ENCODE results near the gene PDE4D.
A peak's percentile ranks its signal among the peaks of the same experiment; 100 is the strongest.

The PDE4D gene

GRCh38 chr5:59099995-59100345, 793.6 kb downstream of the PDE4D start:
- Histone ChIP-seq H3K36me3 (no peaks in the 10 kb centered on the region), H3K4me1 (peaks cover 0 to 15% (median 0%) of the 10 kb centered on the region in 10 experiments; a peak in 5 of 20 replicates), H3K27ac (no peak overlapping the region), H3K4me3 (no peak overlapping the region), H3K27me3 (no peaks in the 10 kb centered on the region), H3K4me2 (no peak overlapping the region), H3K9ac (no peak overlapping the region), H3K9me3 (replicated peaks in 1 of 11) (no peaks in the 10 kb centered on the region), H4K20me1 (no peaks in the 10 kb centered on the region)
- TF ChIP-seq Cebpa-rat (IDR thresholded peaks at IDR 0.05), result no peak

GRCh38 chr5:59099270-59099994, 794.1 kb downstream of the PDE4D start:
- Histone ChIP-seq H3K36me3 (no peaks in the 10 kb centered on the region), H3K9ac (no peak overlapping the region), H3K27me3 (no peaks in the 10 kb centered on the region), H4K20me1 (no peaks in the 10 kb centered on the region), H3K4me3 (no peak overlapping the region), H3K27ac (no peak overlapping the region), H3K9me3 (replicated peaks in 1 of 11) (no peaks in the 10 kb centered on the region), H3K4me1 (peaks cover 0 to 15% (median 0%) of the 10 kb centered on the region in 10 experiments; a peak in 5 of 20 replicates), H3K4me2 (no peak overlapping the region)
- TF ChIP-seq Cebpa-rat (IDR thresholded peaks at IDR 0.05), result no peak

GRCh38 chr5:59098743-59099142, 794.8 kb downstream of the PDE4D start:
- H4K20me1 ChIP-seq, result no peaks in the 10 kb centered on the region
- no peak overlapping the region for H3K27ac ChIP-seq
- peaks cover 0 to 14% (median 0%) of the 10 kb centered on the region in 10 experiments; a peak in 5 of 20 replicates for H3K4me1 ChIP-seq
- no peaks in the 10 kb centered on the region for H3K27me3 ChIP-seq
- H3K36me3 ChIP-seq, result no peaks in the 10 kb centered on the region
- no peak overlapping the region for H3K9ac ChIP-seq
- TF ChIP-seq Cebpa-rat (IDR thresholded peaks at IDR 0.05), result no peak
- H3K9me3 ChIP-seq (replicated peaks in 1 of 11), result no peaks in the 10 kb centered on the region
- no peak overlapping the region for H3K4me2 ChIP-seq
- no peak overlapping the region for H3K4me3 ChIP-seq

GRCh38 chr5:59097712-59098111, 795.8 kb downstream of the PDE4D start:
- no peak for TF ChIP-seq Cebpa-rat (IDR thresholded peaks at IDR 0.05)
- H3K36me3 ChIP-seq, result no peaks in the 10 kb centered on the region
- H3K27ac ChIP-seq, result no peak overlapping the region
- no peaks in the 10 kb centered on the region for H3K27me3 ChIP-seq
- H3K4me2 ChIP-seq, result no peak overlapping the region
- H3K4me3 ChIP-seq, result no peak overlapping the region
- peaks cover 0 to 4% (median 0%) of the 10 kb centered on the region in 10 experiments; a peak in 3 of 20 replicates for H3K4me1 ChIP-seq
- H3K9me3 ChIP-seq (replicated peaks in 1 of 11), result no peaks in the 10 kb centered on the region
- no peaks in the 10 kb centered on the region for H4K20me1 ChIP-seq
- no peak overlapping the region for H3K9ac ChIP-seq

- Histone ChIP-seq H3K9ac (no peak overlapping the region), H3K4me1 (0 out of 20 replicates have a peak, but pooled peaks cover 0 to 4% (median 0%) of the 10 kb centered on the region in 10 experiments), H3K4me3 (no peak overlapping the region), H3K36me3 (no peaks in the 10 kb centered on the region), H3K4me2 (no peak overlapping the region), H3K9me3 (replicated peaks in 1 of 11) (no peaks in the 10 kb centered on the region), H4K20me1 (no peaks in the 10 kb centered on the region), H3K27me3 (no peaks in the 10 kb centered on the region), H3K27ac (no peak overlapping the region)
- no peak for TF ChIP-seq Cebpa-rat (IDR thresholded peaks at IDR 0.05)
Observed at GRCh38 chr5:59097116-59097515, 796.4 kb downstream of the PDE4D start.

DNA sequence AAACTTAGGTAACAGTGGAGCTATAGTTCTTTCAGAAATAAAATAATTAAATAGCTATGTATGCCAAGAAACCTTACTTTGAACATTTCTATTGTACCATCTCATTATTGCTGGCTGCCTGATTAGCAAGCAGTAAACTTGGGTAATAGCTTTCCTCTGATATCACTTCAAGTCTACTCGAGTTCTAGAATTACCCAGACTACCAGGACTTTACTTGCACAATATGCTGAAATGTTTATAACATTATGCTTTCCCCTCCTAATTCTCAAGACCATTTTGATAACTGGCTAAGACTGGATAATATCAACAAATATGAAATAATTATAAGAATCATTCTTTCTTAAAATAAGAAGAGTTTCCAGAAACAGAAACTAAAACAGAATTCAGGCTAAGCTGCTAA, 798.0 kb downstream of the PDE4D start:
- no peak for TF ChIP-seq Cebpa-rat (IDR thresholded peaks at IDR 0.05)
- H3K27ac ChIP-seq, result no peak overlapping the region
- H3K36me3 ChIP-seq, result no peaks in the 10 kb centered on the region
- no peaks in the 10 kb centered on the region for H4K20me1 ChIP-seq
- no peaks in the 10 kb centered on the region for H3K9me3 ChIP-seq (replicated peaks in 1 of 11)
- H3K4me2 ChIP-seq, result no peak overlapping the region
- no peaks in the 10 kb centered on the region for H3K27me3 ChIP-seq
- H3K9ac ChIP-seq, result no peak overlapping the region
- H3K4me1 ChIP-seq, result 0 out of 20 replicates have a peak, but pooled peaks cover 0 to 4% (median 0%) of the 10 kb centered on the region in 10 experiments
- no peak overlapping the region for H3K4me3 ChIP-seq

DNA sequence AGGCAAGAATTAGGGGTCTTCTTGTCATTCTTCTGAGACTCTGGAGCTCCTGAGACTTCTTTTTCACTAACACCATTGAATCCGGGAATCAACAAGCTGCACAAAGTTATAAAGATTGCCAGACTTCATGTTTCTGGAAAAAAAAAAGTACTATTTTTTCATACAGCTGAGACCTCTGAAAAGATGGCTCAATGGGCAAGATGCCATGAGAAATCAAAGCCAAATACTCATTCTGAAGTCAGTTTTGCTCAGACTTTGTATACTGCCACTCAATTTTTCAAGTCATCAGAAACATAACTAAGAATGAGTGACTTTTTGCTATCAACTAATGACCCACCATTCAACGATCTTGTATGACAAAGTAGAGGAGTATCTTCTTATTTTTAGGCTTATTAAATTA, 798.7 kb downstream of the PDE4D start:
- H4K20me1 ChIP-seq, result no peaks in the 10 kb centered on the region
- H3K4me3 ChIP-seq, result no peak overlapping the region
- H3K4me2 ChIP-seq, result no peak overlapping the region
- H3K36me3 ChIP-seq, result no peaks in the 10 kb centered on the region
- H3K27me3 ChIP-seq, result no peaks in the 10 kb centered on the region
- H3K9me3 ChIP-seq (replicated peaks in 1 of 11), result no peaks in the 10 kb centered on the region
- H3K27ac ChIP-seq, result no peak overlapping the region
- no peak overlapping the region for H3K9ac ChIP-seq
- 0 out of 20 replicates have a peak, but pooled peaks cover 0 to 3% (median 0%) of the 10 kb centered on the region in 10 experiments for H3K4me1 ChIP-seq
- TF ChIP-seq Cebpa-rat (IDR thresholded peaks at IDR 0.05), result no peak

- TF ChIP-seq Cebpa-rat (IDR thresholded peaks at IDR 0.05), result peak in 9 of 11 experiments; percentile 18 to 82 (median 49); a peak in 9 of 22 replicates
Observed at GRCh38 chr5:59093329-59093728, 800.2 kb downstream of the PDE4D start.

GRCh38 chr5:59092758-59093157, 800.8 kb downstream of the PDE4D start:
- no peak overlapping the region for H3K27ac ChIP-seq
- no peaks in the 10 kb centered on the region for H3K9me3 ChIP-seq (replicated peaks in 1 of 11)
- H4K20me1 ChIP-seq, result no peaks in the 10 kb centered on the region
- H3K4me2 ChIP-seq, result no peak overlapping the region
- no peaks in the 10 kb centered on the region for H3K27me3 ChIP-seq
- no peak for TF ChIP-seq Cebpa-rat (IDR thresholded peaks at IDR 0.05)
- H3K4me1 ChIP-seq, result no peaks in the 10 kb centered on the region
- no peak overlapping the region for H3K4me3 ChIP-seq
- H3K9ac ChIP-seq, result no peak overlapping the region
- no peaks in the 10 kb centered on the region for H3K36me3 ChIP-seq

More at GRCh38 chr5:59093329-59093728, 800.2 kb downstream of the PDE4D start:
- Histone ChIP-seq H3K4me1 (no peaks in the 10 kb centered on the region), H3K27me3 (no peaks in the 10 kb centered on the region), H3K36me3 (no peaks in the 10 kb centered on the region), H3K27ac (no peak overlapping the region), H3K9me3 (replicated peaks in 1 of 11) (no peaks in the 10 kb centered on the region), H3K9ac (no peak overlapping the region), H3K4me2 (no peak overlapping the region), H4K20me1 (no peaks in the 10 kb centered on the region), H3K4me3 (no peak overlapping the region)

DNA sequence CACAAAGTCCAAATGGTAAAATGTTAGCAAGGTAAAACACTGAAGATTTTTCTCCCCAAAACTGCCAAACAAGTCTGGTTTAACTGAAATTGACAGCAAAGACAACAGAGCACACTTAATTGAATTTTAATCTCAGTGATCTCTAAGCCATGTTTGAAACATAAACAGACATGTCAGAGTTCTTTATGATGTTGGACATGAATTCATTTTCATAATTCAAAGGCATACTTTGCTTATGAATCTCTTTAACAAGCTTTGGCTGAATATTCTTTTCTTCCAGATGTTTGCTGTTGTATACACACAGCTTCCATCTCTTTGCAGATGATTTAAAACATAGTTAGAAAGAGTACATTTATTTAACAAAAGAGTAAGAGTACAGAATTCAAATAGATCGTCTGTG, 801.6 kb downstream of the PDE4D start:
- Histone ChIP-seq H3K4me3 (no peak overlapping the region), H3K9ac (no peak overlapping the region)

More for the DNA sequence above, 801.6 kb downstream of the PDE4D start:
- H4K20me1 ChIP-seq, result no peaks in the 10 kb centered on the region
- no peaks in the 10 kb centered on the region for H3K4me1 ChIP-seq
- no peaks in the 10 kb centered on the region for H3K9me3 ChIP-seq (replicated peaks in 1 of 11)
- TF ChIP-seq Cebpa-rat (IDR thresholded peaks at IDR 0.05), result no peak
- no peaks in the 10 kb centered on the region for H3K27me3 ChIP-seq
- H3K27ac ChIP-seq, result no peak overlapping the region
- H3K4me2 ChIP-seq, result no peak overlapping the region
- H3K36me3 ChIP-seq, result no peaks in the 10 kb centered on the region

Data from BLaER1 treated with 17β-estradiol and CSF1 and Interleukin-3, amounts not matched to agents 10 nM and 100 nM (cell line).